Neuronal stem cell (in vitro differentiated cells): ENCODE measurements around the gene TRDN.

ENCODE experiments used
- DNase-seq: peaks from one replicate; pipeline ENCODE4 v3.0.0-alpha.2; 2013; ENCODE audit warnings: low spot score
- H2AFZ ChIP-seq: one replicate; pipeline ENCODE4 v1.6.1; 2013; ENCODE audit warnings: mild to moderate bottlenecking, low read length, inconsistent platforms
- H2AK5ac ChIP-seq: 2 replicates; pipeline ENCODE4 v1.6.1; 2013; ENCODE audit warnings: low read depth, mild to moderate bottlenecking, inconsistent platforms, low read length, moderate library complexity, mixed read lengths
- H2BK120ac ChIP-seq: 2 replicates; pipeline ENCODE4 v1.6.1; 2013; ENCODE audit warnings: low read depth, mild to moderate bottlenecking, inconsistent platforms, low read length, moderate library complexity, mixed read lengths
- H2BK12ac ChIP-seq: one replicate; pipeline ENCODE4 v1.6.1; 2013; ENCODE audit warnings: low read length, inconsistent platforms
- H2BK15ac ChIP-seq: 2 replicates; pipeline ENCODE4 v1.6.1; 2013; ENCODE audit warnings: mild to moderate bottlenecking, low read length, inconsistent platforms, mixed read lengths
- H2BK5ac ChIP-seq: one replicate; pipeline ENCODE4 v1.6.1; 2013; ENCODE audit warnings: inconsistent platforms, mild to moderate bottlenecking, low read length, moderate library complexity
- H3K14ac ChIP-seq: one replicate; pipeline ENCODE4 v1.6.1; 2013; ENCODE audit warnings: low read length, inconsistent platforms
- H3K18ac ChIP-seq: 2 replicates; pipeline ENCODE4 v1.6.1; 2013; ENCODE audit warnings: low read length, inconsistent platforms
- H3K23ac ChIP-seq: 2 replicates; pipeline ENCODE4 v1.6.1; 2013; ENCODE audit warnings: low read depth, mild to moderate bottlenecking, mixed read lengths, low read length, inconsistent platforms; ENCODE audit not compliant: poor library complexity
- H3K27ac ChIP-seq: replicated peaks from 3 replicates; pipeline ENCODE4 v1.5.1; 2013; ENCODE audit warnings: low read length, inconsistent platforms
- H3K27me3 ChIP-seq, 3 experiments: 2 replicates each; pipeline ENCODE4 v1.6.1; 2013; ENCODE audit warnings: low read length in 3 of 3, mild to moderate bottlenecking in 2 of 3, inconsistent platforms in 1 of 3, low read depth in 1 of 3, mixed read lengths in 1 of 3, moderate library complexity in 1 of 3; ENCODE audit not compliant: control insufficient read depth in 3 of 3, insufficient read depth in 3 of 3
- H3K36me3 ChIP-seq, 2 donors: replicated peaks in 1 of 2; 2 replicates each; pipeline ENCODE4 v1.6.1; 2013; ENCODE audit warnings: low read length in 2 of 2; ENCODE audit not compliant: control insufficient read depth in 2 of 2, insufficient read depth in 2 of 2
- H3K4ac ChIP-seq: 2 replicates; pipeline ENCODE4 v1.6.1; 2013; ENCODE audit warnings: inconsistent platforms, mild to moderate bottlenecking, low read length, moderate library complexity
- H3K4me1 ChIP-seq, 2 donors: 1 replicate in 1 of 2; 2 replicates in 1 of 2; pipeline ENCODE4 v1.6.1; 2013; ENCODE audit warnings: low read length in 2 of 2, low read depth in 1 of 2; ENCODE audit not compliant: control insufficient read depth in 2 of 2, insufficient read depth in 1 of 2
- H3K4me2 ChIP-seq: one replicate; pipeline ENCODE4 v1.6.1; 2013; ENCODE audit warnings: mild to moderate bottlenecking, low read length, inconsistent platforms; ENCODE audit not compliant: insufficient read depth, poor library complexity, severe bottlenecking
- H3K4me3 ChIP-seq, 2 donors: 2 replicates each; pipeline ENCODE4 v1.5.1; 2013; ENCODE audit warnings: low read length in 2 of 2, mild to moderate bottlenecking in 2 of 2, inconsistent platforms in 1 of 2, moderate library complexity in 1 of 2
- H3K79me1 ChIP-seq: one replicate; pipeline ENCODE4 v1.6.1; 2013; ENCODE audit warnings: low read depth, mild to moderate bottlenecking, inconsistent platforms, low read length, moderate library complexity
- H3K9ac ChIP-seq: one replicate; pipeline ENCODE4 v1.6.1; 2013; ENCODE audit warnings: mild to moderate bottlenecking, low read depth, low read length, inconsistent platforms; ENCODE audit not compliant: poor library complexity
- H3K9me3 ChIP-seq, 2 donors: replicated peaks in 1 of 2; 2 replicates each; pipeline versions ENCODE3 to v1.6.1; 2013; ENCODE audit warnings: low read length in 2 of 2, mild to moderate bottlenecking in 2 of 2, inconsistent platforms in 1 of 2, low read depth in 1 of 2, mixed read lengths in 1 of 2, moderate library complexity in 1 of 2; ENCODE audit not compliant: control insufficient read depth in 2 of 2, insufficient read depth in 1 of 2
- H4K8ac ChIP-seq: one replicate; pipeline ENCODE4 v1.6.1; 2013; ENCODE audit warnings: low read depth, mild to moderate bottlenecking, inconsistent platforms, low read length, moderate library complexity
- H4K91ac ChIP-seq: one replicate; pipeline ENCODE4 v1.6.1; 2013; ENCODE audit warnings: low read length, low read depth, mild to moderate bottlenecking, inconsistent platforms; ENCODE audit not compliant: poor library complexity
- WGBS, 2 donors: extraction: QIAGEN DNeasy Blood & Tissue Kit; methylation state at CpG; one replicate each; pipeline ENCODE4 v1.1.7; 2013; ENCODE audit warnings: missing lambda C conversion rate in 2 of 2, mixed read lengths in 1 of 2; ENCODE audit not compliant: insufficient read length in 2 of 2, insufficient replicate concordance in 1 of 2; ENCODE audit errors: extremely low coverage in 2 of 2; 5-methylcytosine and 5-hydroxymethylcytosine counted together

Gene TRDN

GRCh38 chr6:123570813-123571684 is 65.7 kb downstream of the TRDN start:
- H3K4ac ChIP-seq, result no peak overlapping the region
- H4K8ac ChIP-seq, result no peak overlapping the region
- no peak overlapping the region for H2AK5ac ChIP-seq
- H3K9me3 ChIP-seq, result no peaks in the 10 kb centered on the region
- H3K27ac ChIP-seq, result no peak overlapping the region
- H2BK12ac ChIP-seq, result no peak overlapping the region
- no peak overlapping the region for H2BK120ac ChIP-seq
- H3K18ac ChIP-seq, result no peak overlapping the region
- H3K79me1 ChIP-seq, result no peaks in the 10 kb centered on the region
- no peaks in the 10 kb centered on the region for H3K27me3 ChIP-seq
- no peak overlapping the region for H2AFZ ChIP-seq
- DNase-seq, result no peak
- no peak overlapping the region for H2BK15ac ChIP-seq
- no peaks in the 10 kb centered on the region for H3K4me1 ChIP-seq
- H2BK5ac ChIP-seq, result no peak overlapping the region
- WGBS, 2 donors, result no CpG with 5 or more reads among the region's 7 CpGs
- no peak overlapping the region for H4K91ac ChIP-seq
- H3K14ac ChIP-seq, result no peak overlapping the region
- no peaks in the 10 kb centered on the region for H3K36me3 ChIP-seq
- H3K23ac ChIP-seq, result no peak overlapping the region
- no peak overlapping the region for H3K4me3 ChIP-seq
- H3K9ac ChIP-seq, result no peak overlapping the region
- no peak overlapping the region for H3K4me2 ChIP-seq

- Histone ChIP-seq H2AK5ac (no peak overlapping the region), H3K18ac (no peak overlapping the region), H4K8ac (no peak overlapping the region), H2BK120ac (no peak overlapping the region), H3K4me3 (no peak overlapping the region), H2BK5ac (no peak overlapping the region), H2BK15ac (no peak overlapping the region), H3K9me3 (no peaks in the 10 kb centered on the region), H2BK12ac (no peak overlapping the region), H3K4me1 (no peaks in the 10 kb centered on the region), H3K27ac (no peak overlapping the region), H4K91ac (no peak overlapping the region), H3K23ac (no peak overlapping the region), H3K4me2 (no peak overlapping the region), H3K27me3 (no peaks in the 10 kb centered on the region), H3K4ac (no peak overlapping the region), H2AFZ (no peak overlapping the region), H3K36me3 (no peaks in the 10 kb centered on the region), H3K14ac (no peak overlapping the region), H3K9ac (no peak overlapping the region), H3K79me1 (no peaks in the 10 kb centered on the region)
- no peak for DNase-seq
Observed at GRCh38 chr6:123569575-123569974, 67.2 kb downstream of the TRDN start.

GRCh38 chr6:123565529-123565928 is 71.2 kb downstream of the TRDN start:
- WGBS, 2 donors, result no CpG with 5 or more reads among the region's 10 CpGs
- Histone ChIP-seq H3K4me2 (no peak overlapping the region), H3K36me3 (no peaks in the 10 kb centered on the region), H3K9ac (no peak overlapping the region), H3K9me3 (no peaks in the 10 kb centered on the region), H2BK12ac (no peak overlapping the region), H3K27me3 (no peaks in the 10 kb centered on the region), H3K23ac (no peak overlapping the region), H3K4me3 (no peak overlapping the region), H3K4me1 (no peaks in the 10 kb centered on the region), H3K14ac (no peak overlapping the region), H3K18ac (no peak overlapping the region), H4K8ac (no peak overlapping the region), H2AFZ (no peak overlapping the region), H4K91ac (no peak overlapping the region), H2BK5ac (no peak overlapping the region), H2BK120ac (no peak overlapping the region), H2AK5ac (no peak overlapping the region), H3K79me1 (no peaks in the 10 kb centered on the region), H2BK15ac (no peak overlapping the region), H3K4ac (no peak overlapping the region), H3K27ac (no peak overlapping the region)
- no peak for DNase-seq

GRCh38 chr6:123564361-123564760 is 72.4 kb downstream of the TRDN start:
- no peak overlapping the region for H3K23ac ChIP-seq
- no peak overlapping the region for H2AFZ ChIP-seq
- no peak overlapping the region for H2BK12ac ChIP-seq
- DNase-seq, result no peak
- H3K4me3 ChIP-seq, result no peak overlapping the region
- H3K4me1 ChIP-seq, result no peaks in the 10 kb centered on the region
- H3K4ac ChIP-seq, result no peak overlapping the region
- H2BK120ac ChIP-seq, result no peak overlapping the region
- H3K79me1 ChIP-seq, result no peaks in the 10 kb centered on the region
- no peak overlapping the region for H2BK5ac ChIP-seq
- no peaks in the 10 kb centered on the region for H3K27me3 ChIP-seq
- no peak overlapping the region for H4K91ac ChIP-seq
- no peaks in the 10 kb centered on the region for H3K9me3 ChIP-seq
- H3K9ac ChIP-seq, result no peak overlapping the region
- H3K18ac ChIP-seq, result no peak overlapping the region
- no peak overlapping the region for H2BK15ac ChIP-seq
- no peak overlapping the region for H2AK5ac ChIP-seq
- no peak overlapping the region for H3K14ac ChIP-seq
- no peak overlapping the region for H3K27ac ChIP-seq
- no CpG with 5 or more reads among the region's 3 CpGs for WGBS, 2 donors
- no peak overlapping the region for H4K8ac ChIP-seq
- H3K36me3 ChIP-seq, result no peaks in the 10 kb centered on the region
- no peak overlapping the region for H3K4me2 ChIP-seq
